Karpas-422 (cell line): ENCODE results near the gene HLA-DQA1. TPM values are rescaled to one million over a fixed set of nuclear protein-coding genes. Genes with fewer than 3 reads are reported as not detected.
"Not testable (repeated sequence)": the region's sequence is repeated elsewhere in the genome, so short reads cannot be mapped to it uniquely, and the experiment has no call there.

Experiments used
- DNase-seq: peaks from one replicate; pipeline ENCODE4 v3.0.0-alpha.2; 2015
- H2AFZ ChIP-seq: fragments of 200-600 bp; sonication (generic); 2 replicates; pipeline ENCODE4 v1.6.1; 2014; ENCODE audit warnings: antibody characterized with exemption, low read length, mixed read lengths
- H3K27ac ChIP-seq: fragments of 200-600 bp; sonication (generic); 2 replicates; pipeline ENCODE4 v1.5.1; 2014; ENCODE audit warnings: mild to moderate bottlenecking, low read length, moderate library complexity
- H3K27me3 ChIP-seq: fragments of 200-600 bp; sonication (generic); 2 replicates; pipeline ENCODE4 v1.6.1; 2014; ENCODE audit warnings: low read length, mixed read lengths
- H3K36me3 ChIP-seq: fragments of 200-600 bp; sonication (generic); 2 replicates; pipeline ENCODE4 v1.6.1; 2014; ENCODE audit warnings: low read length, mixed read lengths; ENCODE audit not compliant: insufficient read depth
- H3K4me1 ChIP-seq: fragments of 200-600 bp; sonication (generic); 2 replicates; pipeline ENCODE4 v1.6.1; 2014; ENCODE audit warnings: mild to moderate bottlenecking, low read length, mixed read lengths
- H3K4me2 ChIP-seq: fragments of 200-600 bp; sonication (generic); 2 replicates; pipeline ENCODE4 v1.6.1; 2014; ENCODE audit warnings: low read length, low read depth, mild to moderate bottlenecking; ENCODE audit not compliant: poor library complexity, severe bottlenecking
- H3K4me3 ChIP-seq: fragments of 200-600 bp; sonication (generic); 2 replicates; pipeline ENCODE4 v1.5.1; 2014; ENCODE audit warnings: mild to moderate bottlenecking, antibody characterized with exemption, low read length, mixed read lengths
- H3K79me2 ChIP-seq: fragments of 200-600 bp; sonication (generic); 2 replicates; pipeline ENCODE4 v1.6.1; 2014; ENCODE audit warnings: mild to moderate bottlenecking, low read length, mixed read lengths
- H3K9ac ChIP-seq: fragments of 200-600 bp; sonication (generic); 2 replicates; pipeline ENCODE4 v1.6.0; 2014; ENCODE audit warnings: low read length
- H3K9me2 ChIP-seq: fragments of 200-600 bp; sonication (generic), shearing (Covaris generic); replicated peaks from 2 replicates; pipeline ENCODE4 v1.6.0; 2014; ENCODE audit warnings: mild to moderate bottlenecking, low read length, moderate library complexity; ENCODE audit not compliant: insufficient read depth
- H3K9me3 ChIP-seq: fragments of 300-700, 200-600 bp; sonication (generic); 2 replicates; pipeline ENCODE4 v1.6.1; 2014; ENCODE audit warnings: low read length, mixed read lengths
- H4K20me1 ChIP-seq: fragments of 200-600 bp; sonication (generic); 2 replicates; pipeline ENCODE4 v1.6.1; 2014; ENCODE audit warnings: mild to moderate bottlenecking, antibody characterized with exemption, low read length, low read depth; ENCODE audit not compliant: insufficient read depth
- total RNA-seq: library from RNA; depleted of rRNA; stranded (reverse); fragments of >200 nt; shearing (Covaris generic); gene quantifications from 2 replicates; pipeline ENCODE4 v1.2.3, GENCODE V29; 2014; ENCODE audit warnings: low replicate concordance

The HLA-DQA1 gene
- total RNA-seq, 1 experiment from 2014 or later: 309 TPM

DNA sequence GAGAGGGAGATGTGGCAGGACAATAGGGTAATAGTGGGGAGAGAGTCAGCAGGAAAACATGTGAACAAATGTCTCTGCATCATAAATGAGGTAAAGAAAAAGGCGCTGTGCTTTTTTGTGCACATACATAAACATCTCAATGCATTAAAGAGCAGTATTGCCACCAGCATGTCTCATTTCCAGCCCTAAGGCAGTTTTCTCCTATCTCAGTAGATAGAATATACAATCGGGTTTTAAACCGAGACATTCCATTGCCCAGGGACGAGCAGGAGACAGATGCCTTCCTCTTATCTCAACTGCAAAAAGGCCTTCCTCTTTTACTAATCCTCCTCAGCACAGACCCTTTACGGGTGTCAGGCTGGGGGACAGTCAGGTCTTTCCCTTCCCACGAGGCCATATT is 20.1 kb downstream of the HLA-DQA1 start:
- H3K4me3 ChIP-seq, H3K36me3 ChIP-seq, H3K9me3 ChIP-seq, H4K20me1 ChIP-seq, H3K4me2 ChIP-seq, H3K9me2 ChIP-seq, H2AFZ ChIP-seq, H3K9ac ChIP-seq, H3K27me3 ChIP-seq, DNase-seq, H3K79me2 ChIP-seq: not testable (repeated sequence)
- H3K27ac ChIP-seq: peak overlapping the region; percentile 94
- peaks cover 47% of the 10 kb centered on the region for H3K4me1 ChIP-seq

- H3K4me1 ChIP-seq: peaks cover 47% of the 10 kb centered on the region
- H3K9me3 ChIP-seq, H3K36me3 ChIP-seq, H3K9me2 ChIP-seq, H3K4me3 ChIP-seq, H3K27me3 ChIP-seq, H4K20me1 ChIP-seq, H2AFZ ChIP-seq, H3K79me2 ChIP-seq: not testable (repeated sequence)
- peak overlapping the region; percentile 41 for H3K9ac ChIP-seq
- peak overlapping the region; percentile 59 for H3K4me2 ChIP-seq
- DNase-seq: peak; percentile 46
- H3K27ac ChIP-seq: peak overlapping the region; percentile 94
Observed at GRCh38 chr6:32657819-32658218, 20.6 kb downstream of the HLA-DQA1 start.

DNA sequence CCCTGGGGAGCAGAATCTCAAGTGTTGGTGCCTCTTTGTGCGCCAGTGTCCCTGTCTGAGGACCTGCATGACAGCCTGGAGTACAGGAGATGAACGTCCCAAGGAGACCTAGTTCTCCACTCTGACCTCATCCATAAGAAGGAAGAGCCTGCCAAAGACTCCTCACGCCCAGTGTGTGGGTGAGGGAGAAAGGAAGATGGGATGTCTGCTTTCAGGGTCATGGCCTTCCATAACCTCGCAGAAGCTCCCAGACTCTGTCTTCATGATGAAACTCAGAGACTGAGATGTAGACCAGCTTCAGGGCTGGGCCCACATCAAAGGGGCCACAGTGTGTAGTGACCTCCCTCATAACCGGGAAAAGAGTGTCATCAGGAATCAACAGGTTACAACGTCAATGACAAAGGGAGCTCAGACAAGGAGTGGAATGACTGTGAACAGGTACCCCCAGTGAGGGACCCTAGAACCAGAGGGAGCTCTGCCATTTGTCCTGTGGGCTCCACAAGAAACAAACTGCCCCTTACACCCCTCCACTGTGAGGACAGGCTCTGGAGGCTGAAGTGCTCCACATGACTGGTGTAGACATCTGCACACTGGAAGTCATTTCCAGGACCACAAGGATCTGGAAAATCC is 21.2 kb downstream of the HLA-DQA1 start:
- no peaks in the 10 kb centered on the region for H3K79me2 ChIP-seq
- H3K36me3 ChIP-seq: peaks cover 6% of the 10 kb centered on the region; the same call in 1 of the 2 replicates
- no peaks in the 10 kb centered on the region for H4K20me1 ChIP-seq
- no peak overlapping the region for H3K4me3 ChIP-seq
- peak; percentile 44 for DNase-seq
- H3K4me1 ChIP-seq: peaks cover 49% of the 10 kb centered on the region
- no peaks in the 10 kb centered on the region for H3K9me2 ChIP-seq
- H3K27ac ChIP-seq: peak overlapping the region; percentile 94
- no peak overlapping the region for H2AFZ ChIP-seq
- no peaks in the 10 kb centered on the region for H3K27me3 ChIP-seq
- no peaks in the 10 kb centered on the region for H3K9me3 ChIP-seq
- H3K4me2 ChIP-seq: peak overlapping the region; percentile 59
- peak overlapping the region; percentile 41 for H3K9ac ChIP-seq

GRCh38 chr6:32659856-32660595 is 22.8 kb downstream of the HLA-DQA1 start:
- H3K9me3 ChIP-seq: no peaks in the 10 kb centered on the region
- H3K9ac ChIP-seq: peak overlapping the region; percentile 63
- no peaks in the 10 kb centered on the region for H3K9me2 ChIP-seq
- H3K27me3 ChIP-seq: no peaks in the 10 kb centered on the region
- H3K4me3 ChIP-seq: peak overlapping the region; percentile 47; the same call in 1 of the 2 replicates
- peak overlapping the region; percentile 59 for H3K4me2 ChIP-seq
- H3K27ac ChIP-seq: peak overlapping the region; percentile 94
- no peak overlapping the region for H2AFZ ChIP-seq
- H3K4me1 ChIP-seq: peaks cover 52% of the 10 kb centered on the region
- peaks cover 6% of the 10 kb centered on the region; the same call in 1 of the 2 replicates for H3K36me3 ChIP-seq
- DNase-seq: peak; percentile 92
- no peaks in the 10 kb centered on the region for H4K20me1 ChIP-seq
- no peaks in the 10 kb centered on the region for H3K79me2 ChIP-seq

GRCh38 chr6:32662099-32662498 is 24.9 kb downstream of the HLA-DQA1 start:
- Histone ChIP-seq H3K79me2 (peaks cover 13% of the 10 kb centered on the region), H2AFZ (no peak overlapping the region), H4K20me1 (no peaks in the 10 kb centered on the region), H3K9me2 (no peaks in the 10 kb centered on the region), H3K27me3 (no peaks in the 10 kb centered on the region), H3K9ac (no peak overlapping the region), H3K4me2 (no peak overlapping the region), H3K27ac (no peak overlapping the region), H3K9me3 (no peaks in the 10 kb centered on the region), H3K4me1 (peaks cover 53% of the 10 kb centered on the region), H3K36me3 (peaks cover 6% of the 10 kb centered on the region; the same call in 1 of the 2 replicates), H3K4me3 (no peak overlapping the region)
- no peak for DNase-seq

DNA sequence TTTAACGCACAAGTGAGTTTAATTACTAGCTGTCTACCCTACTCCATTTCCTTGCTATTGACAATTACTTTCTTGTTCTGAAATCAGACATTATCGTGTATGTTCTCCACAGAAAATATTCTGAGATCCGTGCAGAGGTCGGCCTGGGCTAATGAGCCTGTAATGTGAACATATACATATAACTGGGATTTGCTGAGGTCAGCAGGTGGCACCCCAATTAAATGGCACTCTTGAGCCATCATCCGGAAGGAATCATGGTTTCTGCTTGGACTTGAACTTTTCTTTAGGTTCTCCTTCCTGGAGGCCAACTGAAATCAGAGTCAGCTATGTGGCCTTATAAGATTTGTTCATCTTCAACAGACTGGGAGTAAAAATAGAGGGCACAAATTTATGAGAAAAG is 25.6 kb downstream of the HLA-DQA1 start:
- H3K79me2 ChIP-seq: peaks cover 13% of the 10 kb centered on the region
- H3K36me3 ChIP-seq: peaks cover 6% of the 10 kb centered on the region; the same call in 1 of the 2 replicates
- H4K20me1 ChIP-seq: no peaks in the 10 kb centered on the region
- no peak for DNase-seq
- H3K4me3 ChIP-seq: no peak overlapping the region
- H3K27me3 ChIP-seq: no peaks in the 10 kb centered on the region
- H3K27ac ChIP-seq: peak overlapping the region; percentile 60
- no peak overlapping the region for H3K4me2 ChIP-seq
- peaks cover 58% of the 10 kb centered on the region for H3K4me1 ChIP-seq
- H2AFZ ChIP-seq: no peak overlapping the region
- H3K9ac ChIP-seq: no peak overlapping the region
- no peaks in the 10 kb centered on the region for H3K9me2 ChIP-seq
- H3K9me3 ChIP-seq: no peaks in the 10 kb centered on the region

DNA sequence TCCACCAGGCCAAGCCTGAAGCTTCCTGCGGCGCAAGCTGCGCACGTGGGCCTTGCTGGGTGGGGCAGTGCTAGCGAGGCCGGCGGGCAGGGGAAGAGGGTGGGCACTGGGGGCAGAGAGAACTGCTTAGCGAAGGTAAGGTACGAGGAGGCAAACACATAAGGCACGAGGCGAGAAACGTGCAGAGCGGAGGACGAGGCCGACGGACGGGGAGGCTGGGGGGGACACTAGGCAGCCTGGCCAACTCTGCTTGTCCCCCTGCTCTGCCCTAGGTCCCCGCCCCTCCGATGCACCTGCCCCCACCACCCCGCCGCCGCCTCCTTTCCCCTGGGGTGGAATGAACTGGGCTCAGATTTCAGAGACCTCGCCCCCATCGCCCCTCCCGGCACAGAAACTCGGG is 27.1 kb downstream of the HLA-DQA1 start:
- Histone ChIP-seq H3K79me2 (peaks cover 13% of the 10 kb centered on the region), H3K9me2 (no peaks in the 10 kb centered on the region), H3K9ac (no peak overlapping the region), H3K9me3 (no peaks in the 10 kb centered on the region), H4K20me1 (no peaks in the 10 kb centered on the region), H2AFZ (no peak overlapping the region), H3K4me2 (peak overlapping the region; percentile 73), H3K4me3 (peak overlapping the region; percentile 22; the same call in 1 of the 2 replicates), H3K27me3 (no peaks in the 10 kb centered on the region), H3K4me1 (peaks cover 56% of the 10 kb centered on the region), H3K36me3 (peaks cover under 1% of the 10 kb centered on the region; the same call in 1 of the 2 replicates), H3K27ac (0 out of 2 replicates have a peak overlapping the region, but pooled peaks have one; percentile 86)
- DNase-seq: peak; percentile 40

DNA sequence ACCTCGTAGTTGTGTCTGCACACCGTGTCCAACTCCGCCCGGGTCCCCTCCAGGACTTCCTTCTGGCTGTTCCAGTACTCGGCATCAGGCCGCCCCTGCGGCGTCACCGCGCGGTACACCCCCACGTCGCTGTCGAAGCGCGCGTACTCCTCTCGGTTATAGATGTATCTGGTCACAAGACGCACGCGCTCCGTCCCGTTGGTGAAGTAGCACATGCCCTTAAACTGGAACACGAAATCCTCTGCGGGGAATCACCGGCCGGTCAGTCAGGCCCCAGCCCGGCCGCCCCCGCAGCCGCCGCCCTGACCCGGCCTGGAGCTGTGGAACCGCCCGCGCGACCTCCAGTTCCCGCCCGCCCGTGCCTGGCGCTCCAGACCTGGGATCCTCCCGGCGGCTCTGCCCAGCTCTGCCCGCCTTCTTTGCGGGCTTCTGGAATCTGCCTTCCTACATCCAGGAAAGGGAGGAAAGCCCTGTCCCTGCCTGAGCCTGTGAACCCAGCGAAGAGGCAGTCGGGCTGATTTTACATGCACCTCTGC is 27.7 kb downstream of the HLA-DQA1 start:
- H4K20me1 ChIP-seq: no peaks in the 10 kb centered on the region
- H3K4me1 ChIP-seq: peaks cover 51% of the 10 kb centered on the region
- no peak overlapping the region for H2AFZ ChIP-seq
- H3K79me2 ChIP-seq: peaks cover 13% of the 10 kb centered on the region
- peak; percentile 58 for DNase-seq
- no peaks in the 10 kb centered on the region for H3K9me3 ChIP-seq
- H3K4me2 ChIP-seq: peak overlapping the region; percentile 73
- peak overlapping the region; percentile 83 for H3K4me3 ChIP-seq
- H3K9ac ChIP-seq: peak overlapping the region; percentile 74
- peak overlapping the region; percentile 86 for H3K27ac ChIP-seq
- no peaks in the 10 kb centered on the region for H3K27me3 ChIP-seq
- no peaks in the 10 kb centered on the region for H3K9me2 ChIP-seq
- H3K36me3 ChIP-seq: no peaks in the 10 kb centered on the region
